GM19239 (cell line): Measurements from ENCODE around the gene CLIC3.

Source experiments
- DNase-seq: peaks from one replicate; pipeline ENCODE4 v3.0.0; 2011; ENCODE audit warnings: low spot score; ENCODE audit not compliant: insufficient read length
- FAIRE-seq: peaks from 2 replicates; lab custom pipeline; 2011; peaks lifted over from hg19 to GRCh38; lab: Jason Lieb, UNC

The CLIC3 gene

DNA sequence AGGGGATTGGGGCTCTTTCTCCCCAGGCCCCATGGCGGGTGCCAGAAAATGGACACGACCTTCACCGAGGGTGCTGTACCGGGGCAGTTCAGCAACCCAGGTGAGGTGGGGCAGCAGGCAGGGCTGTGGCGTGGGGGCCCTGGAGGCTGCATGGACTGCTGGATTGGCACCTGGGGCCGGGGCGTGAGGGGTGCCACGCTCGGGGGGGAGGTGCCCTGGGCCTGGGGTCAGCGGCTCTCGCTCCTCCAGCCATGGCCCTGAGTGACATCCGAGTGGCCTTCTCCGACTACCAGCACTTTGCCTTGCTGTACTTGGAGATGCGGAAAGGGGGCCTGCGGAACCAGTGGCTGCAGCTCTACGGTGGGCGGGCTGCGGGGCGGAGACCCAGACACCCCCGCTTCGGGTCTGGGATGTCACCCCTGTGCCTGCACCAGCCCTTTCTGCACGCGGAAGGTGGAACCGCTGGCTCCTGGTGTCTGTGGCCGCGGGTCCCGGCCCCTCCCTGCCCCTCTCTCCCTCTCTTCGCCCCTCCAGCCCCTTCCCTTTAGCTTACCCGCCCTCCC, 11.8 kb downstream of the CLIC3 start:
- no peak for DNase-seq
- FAIRE-seq = no peak

DNA sequence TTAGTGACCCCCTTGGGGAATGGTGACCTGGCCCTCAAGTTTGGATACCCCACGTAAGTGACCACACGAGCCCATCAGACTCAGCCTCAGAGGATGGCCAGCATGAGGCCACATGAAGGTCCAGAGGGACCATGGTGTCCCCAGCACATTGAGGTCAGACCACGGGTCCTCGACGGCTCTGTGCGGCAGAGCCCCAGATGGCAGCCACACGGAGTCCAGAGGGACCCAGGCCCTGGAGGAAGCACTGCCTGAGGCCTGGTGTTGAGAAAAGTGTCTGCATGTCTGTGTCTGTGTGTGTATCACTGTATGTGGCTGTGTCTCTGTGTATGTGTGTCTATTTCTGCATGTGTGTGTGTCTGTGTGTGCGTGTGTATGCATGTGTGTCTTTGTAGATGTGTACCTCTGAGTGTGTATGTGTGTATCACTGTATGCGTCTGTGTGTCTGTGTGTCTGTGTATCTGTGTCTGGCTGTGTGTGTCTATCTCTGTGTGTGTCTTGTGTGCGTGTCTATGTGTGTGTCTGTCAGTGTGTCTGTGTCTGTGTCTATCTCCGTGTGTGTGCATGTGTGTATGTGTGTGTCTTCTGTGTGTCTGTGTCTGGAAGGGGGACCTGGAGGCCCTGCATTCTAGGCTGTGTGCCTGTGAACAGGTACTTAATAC, 12.6 kb downstream of the CLIC3 start:
- no peak for FAIRE-seq
- no peak for DNase-seq

DNA sequence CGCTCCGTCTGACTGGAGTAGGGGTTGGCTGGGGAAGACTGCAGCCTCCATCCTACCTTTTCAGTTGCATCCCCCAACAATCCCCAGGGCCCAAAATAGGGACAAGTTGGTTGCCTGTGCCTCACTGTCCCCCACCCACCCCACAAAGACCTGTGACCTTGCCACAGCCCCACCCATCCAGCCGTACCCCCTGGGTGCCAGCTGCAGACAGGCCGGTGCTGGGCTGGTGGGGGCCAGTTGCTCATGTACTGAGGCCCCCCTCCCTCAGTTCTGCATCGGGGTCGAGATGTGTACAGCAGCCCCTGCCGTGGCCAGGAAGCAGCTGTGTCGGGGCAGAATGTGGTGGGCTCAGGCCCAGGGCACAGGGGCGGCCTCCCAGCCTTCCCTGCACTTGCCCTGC, 13.2 kb downstream of the CLIC3 start:
- FAIRE-seq = no peak
- no peak for DNase-seq

DNA sequence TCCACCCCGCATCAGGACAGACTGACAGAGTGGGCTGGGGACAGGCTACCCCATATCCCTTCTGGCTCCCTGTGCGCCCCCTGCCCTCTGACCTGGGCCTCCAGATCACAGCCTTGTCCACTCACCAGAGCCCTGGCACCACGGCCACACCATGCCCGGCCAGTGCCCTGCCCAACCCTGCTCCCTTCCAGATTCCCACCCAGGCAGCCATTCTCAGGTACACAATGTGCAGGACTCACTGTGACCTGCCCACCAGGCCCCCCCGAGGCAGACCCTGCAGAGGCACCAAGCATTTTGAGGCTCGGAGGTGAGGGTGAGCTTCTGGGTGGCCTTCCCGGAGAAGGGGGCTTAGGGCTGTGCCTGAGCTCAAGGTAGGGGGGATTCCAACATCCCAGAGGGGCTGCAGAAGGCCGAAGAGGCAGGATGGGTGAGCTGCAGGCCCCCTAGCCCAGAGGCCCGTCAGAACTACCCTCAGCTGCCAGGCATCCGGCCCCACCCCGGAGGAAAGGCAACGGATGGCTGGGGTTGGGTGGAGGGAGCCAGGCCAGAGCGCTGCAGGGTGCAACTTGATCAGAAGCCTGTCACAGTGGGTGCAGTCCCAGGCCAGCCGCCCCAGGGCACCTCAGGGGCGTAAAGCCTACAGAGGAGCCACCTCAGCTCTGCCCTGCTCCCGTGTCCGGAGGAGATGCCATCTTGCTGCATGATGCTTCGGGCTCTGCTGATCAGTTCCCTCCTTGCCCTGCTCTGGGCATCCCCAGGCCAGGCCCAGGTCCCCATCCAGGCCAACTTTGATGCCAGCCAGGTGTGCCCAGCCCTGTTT, 13.9 kb downstream of the CLIC3 start, which contains the start of gene LCNL1:
Gene LCNL1 (plus strand): TSS at position 762 of the 820 bp plus-strand sequence. CDS start 594 bp downstream, outside the sequence.
- FAIRE-seq = no peak
- DNase-seq = no peak

DNA sequence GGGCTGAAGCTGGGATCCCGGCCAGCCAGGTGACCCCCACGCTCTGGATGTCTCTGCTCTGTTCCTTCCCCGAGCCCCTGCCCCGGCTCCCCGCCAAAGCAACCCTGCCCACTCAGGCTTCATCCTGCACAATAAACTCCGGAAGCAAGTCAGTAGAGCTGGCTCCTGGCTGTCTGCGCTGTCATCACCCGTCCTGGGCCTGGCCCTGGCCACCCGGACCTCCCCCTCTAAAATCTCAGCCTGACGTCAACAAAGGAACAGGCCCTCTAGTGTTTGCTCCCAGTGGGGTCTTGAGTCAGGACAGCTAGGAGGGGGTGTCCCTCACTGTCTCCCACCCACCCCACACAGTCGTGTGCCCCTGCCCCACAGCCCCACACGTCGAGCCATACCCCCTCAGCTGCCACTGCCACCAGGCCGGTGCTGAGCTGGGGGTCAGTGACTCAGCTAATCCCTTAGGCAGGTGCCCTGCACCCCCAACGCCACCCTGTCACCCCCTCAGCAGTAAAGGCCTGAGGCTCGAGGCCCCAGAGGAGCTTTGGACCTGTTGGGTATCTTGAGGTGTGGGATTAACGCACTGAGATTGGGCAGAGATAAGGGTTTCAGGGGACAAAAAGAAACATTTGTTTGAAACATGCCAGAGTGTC, 14.7 kb downstream of the CLIC3 start:
- no peak for DNase-seq
- no peak for FAIRE-seq

DNA sequence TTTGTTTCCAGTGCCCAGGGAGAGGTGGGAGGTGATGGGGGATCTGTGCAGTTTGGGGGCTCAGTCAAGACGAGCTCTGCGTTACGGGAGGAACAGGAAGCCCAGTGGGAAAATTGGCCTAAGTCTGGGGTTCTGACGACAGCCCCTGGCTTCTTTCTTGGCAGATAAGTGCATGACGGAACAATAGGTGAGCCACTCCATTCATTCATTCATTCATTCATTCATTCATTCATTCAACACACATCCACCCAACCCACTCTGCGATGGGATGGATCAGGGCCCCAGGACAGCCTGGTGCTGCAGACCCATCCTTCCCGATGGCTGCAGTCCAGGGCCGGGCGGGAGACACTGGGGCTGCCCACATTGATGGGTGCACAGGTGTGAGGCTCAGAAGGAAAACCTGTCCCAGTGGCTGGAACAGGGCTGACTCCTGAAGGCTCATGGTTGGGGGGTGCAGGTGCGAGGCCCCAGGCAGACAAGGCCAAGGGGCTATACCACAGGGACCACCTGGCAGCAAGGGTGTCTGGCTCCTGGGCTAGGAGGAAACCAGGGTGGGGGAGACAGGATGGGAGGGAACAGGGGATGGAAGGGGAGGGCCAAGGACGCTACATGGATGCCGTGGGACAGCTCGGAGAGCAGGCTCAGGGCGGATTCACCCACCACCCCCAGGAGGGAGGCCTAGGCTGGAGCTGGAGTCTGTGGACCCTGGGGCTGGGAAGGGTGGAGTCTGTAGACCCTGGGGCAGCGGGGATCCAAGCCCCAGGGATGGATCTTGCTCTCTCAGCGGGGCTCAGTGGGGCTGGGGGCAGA, 15.5 kb downstream of the CLIC3 start:
- FAIRE-seq (no peak), DNase-seq (no peak)

DNA sequence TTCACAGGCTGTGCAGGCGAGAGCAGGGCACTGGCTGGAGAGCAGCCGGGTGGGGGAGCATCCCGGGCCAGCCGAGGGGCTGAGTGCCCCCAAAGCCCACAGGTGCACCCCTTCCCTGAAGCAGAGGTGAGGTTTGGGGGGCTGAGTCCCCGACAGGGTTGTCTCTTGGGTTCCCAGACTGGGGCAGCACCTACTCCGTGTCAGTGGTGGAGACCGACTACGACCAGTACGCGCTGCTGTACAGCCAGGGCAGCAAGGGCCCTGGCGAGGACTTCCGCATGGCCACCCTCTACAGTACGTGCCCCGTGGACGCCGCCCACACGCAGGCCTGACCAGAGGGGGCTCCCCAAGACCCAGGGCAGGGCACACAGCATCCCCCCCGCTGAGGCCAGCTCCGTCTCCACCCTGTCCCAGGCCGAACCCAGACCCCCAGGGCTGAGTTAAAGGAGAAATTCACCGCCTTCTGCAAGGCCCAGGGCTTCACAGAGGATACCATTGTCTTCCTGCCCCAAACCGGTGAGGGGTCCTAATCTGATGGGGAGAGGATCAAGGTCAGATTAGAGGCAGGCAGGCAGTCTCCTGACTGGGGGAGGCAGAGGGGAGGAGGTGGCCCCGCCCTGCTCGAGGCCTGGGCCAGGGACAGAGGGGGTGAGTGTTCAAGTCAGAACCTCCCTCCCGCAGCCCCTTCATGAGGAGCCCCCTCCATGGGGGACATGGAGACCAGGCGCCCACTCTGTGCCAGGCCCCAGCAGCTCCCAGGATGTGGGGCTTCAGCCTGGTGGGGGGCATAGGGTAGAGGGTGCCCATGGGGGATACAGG, 16.4 kb downstream of the CLIC3 start:
- no peak for DNase-seq
- no peak for FAIRE-seq

DNA sequence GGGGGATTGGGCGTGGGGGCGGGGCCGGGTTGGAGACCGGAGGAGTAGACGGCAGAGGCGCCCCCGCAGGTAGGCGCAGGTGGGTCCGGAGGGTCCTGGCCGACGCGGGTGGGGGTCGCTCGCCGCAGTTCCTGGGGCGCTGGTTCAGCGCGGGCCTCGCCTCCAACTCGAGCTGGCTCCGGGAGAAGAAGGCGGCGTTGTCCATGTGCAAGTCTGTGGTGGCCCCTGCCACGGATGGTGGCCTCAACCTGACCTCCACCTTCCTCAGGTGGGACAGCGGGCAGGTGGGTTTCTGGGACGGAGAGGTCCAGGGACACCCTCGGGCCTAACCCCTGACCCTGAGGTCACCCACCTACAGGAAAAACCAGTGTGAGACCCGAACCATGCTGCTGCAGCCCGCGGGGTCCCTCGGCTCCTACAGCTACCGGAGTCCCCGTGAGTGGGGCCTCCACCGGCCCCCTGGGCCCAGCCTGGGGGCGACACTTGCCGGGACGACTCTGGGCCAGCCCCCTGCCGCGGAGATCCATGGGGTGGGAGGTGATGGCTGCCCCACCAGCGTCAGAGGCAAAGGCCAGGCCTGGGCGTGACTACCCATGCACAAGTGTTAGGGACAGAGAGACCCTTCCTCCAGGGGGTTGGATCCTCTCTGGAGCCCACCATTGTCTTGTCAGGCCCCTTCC, 17.4 kb downstream of the CLIC3 start:
- no peak for FAIRE-seq
- DNase-seq = no peak

DNA sequence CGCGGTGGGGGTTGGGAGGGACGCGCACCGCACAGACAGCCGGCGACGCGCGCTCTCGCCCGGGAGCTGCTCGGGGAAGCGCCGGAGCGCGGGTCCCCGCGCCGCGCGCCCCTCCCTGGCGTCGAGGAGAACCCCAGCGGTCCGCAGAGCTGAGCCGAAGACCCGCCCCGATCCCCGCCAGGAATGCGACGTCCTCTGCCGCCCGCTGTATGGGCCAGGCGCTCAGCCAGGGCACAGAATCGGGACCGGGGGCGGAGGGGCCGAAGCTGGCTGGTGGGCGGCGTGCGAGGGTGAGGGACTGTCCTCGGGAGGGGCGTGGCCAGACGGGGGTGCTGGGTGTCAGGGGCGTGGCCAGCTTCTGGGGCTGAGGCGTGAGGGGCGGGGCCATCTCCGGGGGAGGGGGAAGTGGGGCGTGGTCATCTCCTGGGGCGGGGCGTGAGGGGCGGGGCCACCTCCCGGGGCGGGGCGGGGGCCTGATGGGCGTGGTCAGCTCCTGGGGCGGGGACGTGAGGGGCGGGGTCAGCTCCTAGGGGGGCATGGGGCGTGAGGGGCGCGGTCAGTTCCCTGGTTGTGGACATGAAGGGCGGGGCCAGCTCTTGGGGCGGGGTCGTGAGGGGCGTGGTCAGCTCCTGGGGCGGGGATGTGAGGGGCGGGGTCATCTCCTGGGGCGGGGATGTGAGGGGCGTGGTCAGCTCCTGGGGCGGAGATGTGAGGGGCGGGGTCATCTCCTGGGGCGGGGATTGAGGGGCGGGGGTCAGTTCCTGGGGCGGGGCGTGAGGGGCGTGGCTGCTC, 18.1 kb downstream of the CLIC3 start:
- FAIRE-seq (no peak), DNase-seq (peak; percentile 65)

DNA sequence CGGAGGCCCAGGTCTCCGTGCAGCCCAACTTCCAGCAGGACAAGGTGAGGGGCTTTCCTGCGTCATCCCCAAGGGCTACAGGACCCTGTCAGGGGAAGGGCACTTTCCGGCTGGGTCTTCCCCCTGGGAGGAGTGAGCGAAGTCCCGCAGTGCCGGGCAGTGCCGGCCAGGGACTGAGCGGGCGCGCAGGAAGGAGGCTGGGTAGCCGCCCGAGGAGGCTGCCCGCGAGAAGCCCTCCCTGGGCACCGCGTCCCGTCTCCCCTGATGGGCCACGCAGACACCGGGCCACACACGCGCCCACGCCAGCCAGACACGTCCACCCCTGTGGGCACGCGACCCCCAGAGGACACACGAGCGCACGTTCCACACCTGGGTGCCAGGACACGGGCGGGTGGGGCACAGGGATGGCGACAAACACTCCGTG, 18.7 kb downstream of the CLIC3 start:
- DNase-seq (no peak), FAIRE-seq (no peak)

DNA sequence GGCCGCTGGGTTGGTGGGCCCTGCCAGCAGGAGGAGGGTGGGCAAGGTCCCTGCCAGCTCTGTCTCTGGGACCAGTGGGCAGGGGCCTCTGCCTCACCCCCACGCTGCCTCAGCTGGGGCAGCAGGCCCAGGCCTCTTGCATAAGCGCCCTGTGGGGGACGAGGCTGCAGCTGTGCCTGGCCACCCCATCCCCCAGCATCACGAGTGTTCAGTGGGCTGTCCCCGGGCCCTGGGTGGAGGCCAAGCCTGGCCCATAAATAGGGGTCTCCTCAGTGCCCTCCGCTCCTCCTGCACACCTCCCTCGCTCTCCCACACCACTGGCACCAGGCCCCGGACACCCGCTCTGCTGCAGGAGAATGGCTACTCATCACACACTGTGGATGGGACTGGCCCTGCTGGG, 19.1 kb downstream of the CLIC3 start, which contains the start of gene PTGDS:
Gene PTGDS (plus strand): TSS at position 282 of the 400 bp plus-strand sequence. CDS start 75 bp downstream, at position 357.
- DNase-seq (no peak), FAIRE-seq (no peak)

DNA sequence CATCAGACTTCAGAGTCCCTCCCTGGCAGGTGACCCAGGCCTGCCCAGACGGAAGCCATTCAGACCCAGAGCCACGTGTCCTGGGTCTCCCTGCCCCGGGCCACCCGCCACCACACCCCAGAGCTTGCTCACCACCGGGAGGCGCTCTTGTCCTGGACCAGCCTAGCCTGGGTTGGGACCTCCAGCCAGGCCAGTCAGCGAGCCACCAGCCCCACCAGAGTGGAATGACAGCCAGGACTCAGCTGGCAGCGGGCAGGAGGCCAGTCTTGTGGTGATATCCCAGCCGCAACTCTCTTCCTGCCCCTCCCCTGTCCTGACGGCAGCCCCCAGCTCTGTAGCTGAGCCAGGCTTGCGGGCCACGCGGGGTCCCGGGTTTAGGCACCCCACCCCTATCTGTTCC, 20.7 kb downstream of the CLIC3 start:
- DNase-seq (no peak), FAIRE-seq (no peak)

DNA sequence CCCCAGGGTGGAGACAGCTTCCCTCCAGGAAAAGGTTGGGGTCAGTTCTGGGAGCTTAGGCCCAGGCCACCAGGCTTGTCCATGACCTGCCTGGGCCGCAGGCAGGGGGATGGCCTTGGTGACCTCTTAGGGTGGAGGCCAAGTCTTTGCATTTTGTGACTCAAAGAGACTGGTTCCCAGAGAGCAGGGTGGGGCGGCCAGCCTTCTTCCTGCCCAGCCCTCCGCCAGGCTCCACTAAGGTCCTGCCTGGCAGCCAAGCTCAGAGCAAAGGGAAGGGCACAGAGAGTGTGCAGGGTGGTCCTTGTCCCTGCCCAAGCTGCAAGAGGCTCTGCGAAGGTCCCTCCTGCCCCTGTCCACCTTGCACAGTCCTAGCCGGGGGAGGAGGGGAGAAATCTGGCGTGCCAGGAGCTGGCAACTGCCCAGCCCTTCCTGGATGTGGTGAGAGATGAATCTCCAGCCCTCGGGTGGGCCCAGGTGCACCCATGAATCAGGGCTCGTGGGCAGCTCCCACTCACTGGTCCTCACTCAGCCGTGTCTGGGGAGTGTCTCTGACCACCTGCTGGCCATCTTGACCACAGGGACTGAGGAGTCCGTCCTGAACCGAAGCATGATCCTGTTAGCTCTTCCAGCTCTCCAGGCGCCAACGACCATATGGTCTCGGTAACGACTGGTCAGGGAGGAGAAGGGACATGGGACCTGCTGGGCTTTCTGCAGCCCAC, 21.4 kb downstream of the CLIC3 start:
- DNase-seq (no peak), FAIRE-seq (no peak)

DNA sequence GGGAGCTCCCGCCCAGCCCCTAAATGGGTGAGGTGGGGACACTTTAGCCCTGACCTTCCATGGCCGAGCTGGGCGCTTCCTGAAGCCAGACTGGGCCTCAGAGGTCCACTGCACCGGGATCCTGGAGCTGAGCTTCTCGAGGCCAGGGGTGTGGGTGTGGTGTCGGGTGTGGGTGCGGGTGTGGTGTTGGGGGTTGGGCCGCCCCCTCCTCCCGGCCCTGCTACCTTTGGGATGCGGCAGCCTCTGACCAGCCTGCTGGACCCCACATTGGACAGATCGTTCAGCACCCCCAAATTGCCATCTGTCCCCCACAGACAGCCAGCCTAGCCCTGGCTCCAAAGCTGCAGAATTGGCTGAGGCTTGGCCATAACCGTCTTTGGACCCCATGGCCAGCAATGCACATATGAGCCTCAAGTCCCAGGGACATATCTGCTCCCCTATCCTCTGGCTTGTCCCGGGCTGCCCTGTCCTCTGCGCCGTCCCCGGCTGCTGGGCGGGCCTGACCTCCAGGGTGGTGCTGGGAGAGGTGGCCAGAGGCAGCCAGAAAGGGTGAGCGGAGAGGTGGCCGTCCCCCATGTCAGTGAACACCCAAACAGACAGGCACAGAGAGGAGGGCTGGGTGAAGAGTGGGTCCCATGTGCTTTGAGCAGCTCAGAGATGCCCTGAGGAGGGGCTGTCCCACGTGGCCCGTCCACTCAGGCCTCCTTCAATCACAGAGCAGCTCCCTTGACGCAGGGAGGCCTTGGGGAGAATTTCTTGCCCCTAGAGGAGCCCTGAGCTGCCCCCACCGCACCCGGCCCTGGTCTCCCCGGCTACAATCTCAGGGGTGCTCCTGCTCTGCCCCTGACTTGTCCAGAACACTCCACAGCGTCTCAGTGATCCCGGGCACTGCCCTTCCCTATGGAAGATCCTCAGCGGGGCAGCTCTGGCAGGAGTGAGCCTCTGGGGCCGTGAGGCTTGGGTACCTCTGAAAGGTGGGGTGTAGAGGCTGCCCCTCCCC, 22.4 kb downstream of the CLIC3 start:
- DNase-seq (no peak), FAIRE-seq (no peak)

DNA sequence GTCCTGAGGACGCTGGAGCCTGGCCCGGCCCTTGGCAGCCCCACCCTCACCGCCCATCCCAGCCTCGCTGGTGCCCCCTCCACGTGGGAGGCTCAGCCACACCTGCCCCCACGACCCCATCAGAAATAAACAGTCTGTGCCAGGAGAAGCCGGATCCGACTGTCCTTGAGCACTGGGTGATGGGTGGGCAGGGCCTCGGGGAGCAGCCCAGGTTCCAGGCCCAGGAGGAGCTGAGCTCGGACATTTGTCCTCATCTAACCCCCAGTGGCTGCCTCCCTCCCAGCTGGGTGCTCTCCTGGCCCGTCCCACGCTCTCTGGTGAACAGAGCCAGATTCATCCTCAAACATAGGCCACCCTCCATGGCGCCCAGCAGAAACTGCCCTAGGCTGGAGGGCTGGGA, 23.6 kb downstream of the CLIC3 start:
- DNase-seq (no peak), FAIRE-seq (no peak)

DNA sequence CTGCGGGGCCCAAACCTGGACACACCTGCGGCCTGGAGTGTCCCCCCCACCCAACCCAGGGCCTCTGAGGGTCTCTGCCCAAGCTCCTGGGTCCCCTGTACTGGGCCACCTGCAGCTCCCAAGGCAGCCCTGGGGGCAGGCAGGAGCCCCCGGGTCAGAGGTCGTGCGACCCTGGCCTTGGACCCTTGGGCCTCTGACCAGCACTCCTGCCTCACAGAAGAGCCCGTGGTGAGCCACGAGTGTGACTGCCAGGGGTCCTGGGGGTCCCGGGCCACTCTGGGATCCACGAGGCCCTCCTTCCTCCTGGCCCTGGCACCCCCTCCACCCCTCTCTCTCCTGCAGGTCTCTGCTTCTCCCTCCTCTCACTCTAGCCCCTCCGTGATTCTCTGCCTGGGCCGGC, 24.0 kb downstream of the CLIC3 start:
- FAIRE-seq (no peak), DNase-seq (no peak)
